Endothelial cell (in vitro differentiated cells): ENCODE results near the gene LCT. TPM values are rescaled to one million over a fixed set of nuclear protein-coding genes. Genes with fewer than 3 reads are reported as not detected.

Experiments used
- DNase-seq: peaks from one replicate; pipeline ENCODE4 v3.0.0; 2021; ENCODE audit warnings: low spot score
- H3K27ac Mint-ChIP-seq: one replicate; pipeline ENCODE4 v1.8.0; 2021; ENCODE audit warnings: mixed read lengths, inconsistent platforms; ENCODE audit not compliant: unreplicated experiment
- H3K27me3 Mint-ChIP-seq: one replicate; pipeline ENCODE4 v1.8.0; 2021; ENCODE audit warnings: mild to moderate bottlenecking, moderate library complexity, mixed read lengths, inconsistent platforms; ENCODE audit not compliant: unreplicated experiment
- H3K36me3 Mint-ChIP-seq: one replicate; pipeline ENCODE4 v1.8.0; 2021; ENCODE audit warnings: mild to moderate bottlenecking, low read depth, mixed read lengths, inconsistent platforms; ENCODE audit not compliant: unreplicated experiment
- H3K4me1 Mint-ChIP-seq: one replicate; pipeline ENCODE4 v1.8.0; 2021; ENCODE audit warnings: mild to moderate bottlenecking, mixed read lengths, inconsistent platforms; ENCODE audit not compliant: unreplicated experiment
- H3K4me3 Mint-ChIP-seq: one replicate; pipeline ENCODE4 v1.8.0; 2021; ENCODE audit warnings: mild to moderate bottlenecking, mixed read lengths, inconsistent platforms; ENCODE audit not compliant: unreplicated experiment
- H3K9me3 Mint-ChIP-seq: one replicate; pipeline ENCODE4 v1.8.0; 2021; ENCODE audit warnings: mixed read lengths, inconsistent platforms; ENCODE audit not compliant: unreplicated experiment
- total RNA-seq: library from RNA; stranded (reverse); fragmentation: NEBNext Ultra II Directional; extraction: Animal tissue kit (Norgen Biotek cat#: 25700); gene quantifications from one replicate; pipeline ENCODE4 v1.2.1, GENCODE V29; 2021; ENCODE audit not compliant: unreplicated experiment
- TF ChIP-seq, protein P1 (sequence below): fragments of 200-600 bp; sonication (generic); IDR thresholded peaks from one replicate; pipeline ENCODE4 v1.5.0; 2021; ENCODE audit warnings: antibody characterized with exemption; ENCODE audit not compliant: unreplicated experiment

Gene LCT
- total RNA-seq, 1 donor from 2014 or later = 0.13 TPM

DNA sequence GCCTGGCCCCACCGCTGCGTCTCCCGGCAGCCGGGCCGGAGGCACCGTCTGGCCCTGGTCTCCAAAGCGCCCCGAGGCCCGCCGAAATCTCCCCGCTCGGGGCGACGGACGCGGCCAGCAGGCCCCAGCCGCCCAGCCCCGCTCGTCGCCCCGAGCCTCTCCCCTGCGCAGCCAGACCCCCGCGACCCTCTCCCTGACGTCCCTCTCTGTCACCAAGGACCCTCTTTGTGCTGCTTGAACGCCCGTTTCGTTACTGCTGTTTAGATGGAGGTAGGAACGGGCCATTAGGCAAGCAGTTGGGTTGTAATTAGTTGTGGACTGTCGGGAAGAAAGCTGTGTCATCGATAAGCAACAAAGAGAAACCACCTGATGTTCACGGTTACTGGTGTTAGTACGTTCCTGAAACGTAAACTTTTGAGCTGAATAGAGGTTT is 94.6 kb downstream of the LCT start:
- no peak for DNase-seq
- Mint-ChIP-seq H3K4me1 (peaks cover 30% of the 10 kb centered on the region), H3K27ac (peak overlapping the region; percentile 96), H3K36me3 (peaks cover 15% of the 10 kb centered on the region), H3K27me3 (peaks cover 7% of the 10 kb centered on the region), H3K9me3 (no peaks in the 10 kb centered on the region), H3K4me3 (peak overlapping the region; percentile 97)
- TF ChIP-seq, protein P1, sequence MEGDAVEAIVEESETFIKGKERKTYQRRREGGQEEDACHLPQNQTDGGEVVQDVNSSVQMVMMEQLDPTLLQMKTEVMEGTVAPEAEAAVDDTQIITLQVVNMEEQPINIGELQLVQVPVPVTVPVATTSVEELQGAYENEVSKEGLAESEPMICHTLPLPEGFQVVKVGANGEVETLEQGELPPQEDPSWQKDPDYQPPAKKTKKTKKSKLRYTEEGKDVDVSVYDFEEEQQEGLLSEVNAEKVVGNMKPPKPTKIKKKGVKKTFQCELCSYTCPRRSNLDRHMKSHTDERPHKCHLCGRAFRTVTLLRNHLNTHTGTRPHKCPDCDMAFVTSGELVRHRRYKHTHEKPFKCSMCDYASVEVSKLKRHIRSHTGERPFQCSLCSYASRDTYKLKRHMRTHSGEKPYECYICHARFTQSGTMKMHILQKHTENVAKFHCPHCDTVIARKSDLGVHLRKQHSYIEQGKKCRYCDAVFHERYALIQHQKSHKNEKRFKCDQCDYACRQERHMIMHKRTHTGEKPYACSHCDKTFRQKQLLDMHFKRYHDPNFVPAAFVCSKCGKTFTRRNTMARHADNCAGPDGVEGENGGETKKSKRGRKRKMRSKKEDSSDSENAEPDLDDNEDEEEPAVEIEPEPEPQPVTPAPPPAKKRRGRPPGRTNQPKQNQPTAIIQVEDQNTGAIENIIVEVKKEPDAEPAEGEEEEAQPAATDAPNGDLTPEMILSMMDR = no peak

DNA sequence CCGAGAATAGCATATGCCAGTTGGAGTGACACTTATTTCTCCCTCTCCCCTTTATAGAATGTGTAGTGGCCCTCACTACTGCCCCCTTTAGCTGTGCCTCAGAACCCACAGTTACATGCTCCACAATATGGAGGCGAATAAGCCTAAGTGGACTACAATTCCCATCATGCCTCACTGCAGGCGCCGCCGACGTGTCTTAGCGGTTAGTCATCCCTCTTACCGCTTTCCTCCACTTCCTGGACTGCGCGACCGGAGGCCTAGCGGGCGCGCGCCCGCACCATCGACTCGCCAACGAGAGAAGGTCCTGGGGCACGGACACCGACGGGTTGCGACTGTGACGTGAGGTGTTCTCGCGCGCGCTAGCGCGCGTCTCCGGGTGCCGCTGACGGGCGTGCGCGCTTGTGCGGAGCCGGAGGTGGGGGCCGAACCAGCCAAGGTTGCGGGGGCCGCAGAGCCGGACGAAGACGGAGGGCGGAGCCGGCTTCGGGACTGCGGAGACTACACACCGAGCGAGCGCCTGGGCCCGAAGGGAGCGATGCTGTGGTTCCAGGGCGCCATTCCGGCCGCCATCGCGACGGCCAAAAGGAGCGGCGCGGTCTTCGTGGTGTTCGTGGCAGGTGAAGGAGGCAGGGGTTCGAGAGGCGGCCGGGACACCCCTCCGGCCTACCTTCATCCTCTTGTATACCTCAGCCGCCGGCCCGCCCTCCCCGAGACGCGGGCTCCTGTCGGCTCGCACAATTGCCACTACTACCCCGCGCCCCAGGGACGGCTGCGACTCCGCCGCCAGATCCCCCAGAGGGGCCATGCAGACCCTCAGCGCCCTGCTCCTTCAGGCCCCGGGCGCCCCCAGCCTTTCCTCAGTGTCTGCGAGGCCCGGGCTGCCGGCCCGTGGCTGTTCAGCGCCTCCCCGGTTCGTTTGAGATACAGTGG is 95.3 kb downstream of the LCT start, which contains the start of gene UBXN4:
TSS of gene UBXN4 (plus strand) at position 461 of the 930 bp plus-strand sequence. CDS start at position 536, 75 bp downstream.
- Mint-ChIP-seq H3K36me3 (peaks cover 14% of the 10 kb centered on the region), H3K27ac (peak within 1 kb of the TSS; percentile 96), H3K4me3 (peak within 1 kb of the TSS; percentile 97), H3K9me3 (no peaks in the 10 kb centered on the region), H3K4me1 (peaks cover 27% of the 10 kb centered on the region), H3K27me3 (peaks cover 7% of the 10 kb centered on the region)
- TF ChIP-seq, protein P1 = peak; percentile 58
- DNase-seq = peak; percentile 94

DNA sequence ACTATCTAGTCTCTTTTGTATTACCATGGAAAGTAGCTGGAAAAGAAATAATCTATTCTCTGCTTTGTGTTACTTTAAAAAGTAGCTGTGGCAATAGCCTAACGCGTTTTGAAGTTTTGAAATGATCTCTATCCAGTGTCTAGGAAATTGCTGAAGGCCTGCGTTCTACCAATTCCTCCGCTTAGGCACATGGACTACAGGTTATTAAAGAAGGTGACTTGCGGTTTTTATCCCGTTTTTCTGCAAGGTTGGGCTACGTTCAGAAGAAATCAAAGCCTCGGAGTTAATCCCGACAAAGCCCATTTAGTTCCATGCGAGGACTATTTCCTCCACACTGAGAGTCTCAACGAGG is 96.0 kb downstream of the LCT start:
- peaks cover 7% of the 10 kb centered on the region for H3K36me3 Mint-ChIP-seq

DNA sequence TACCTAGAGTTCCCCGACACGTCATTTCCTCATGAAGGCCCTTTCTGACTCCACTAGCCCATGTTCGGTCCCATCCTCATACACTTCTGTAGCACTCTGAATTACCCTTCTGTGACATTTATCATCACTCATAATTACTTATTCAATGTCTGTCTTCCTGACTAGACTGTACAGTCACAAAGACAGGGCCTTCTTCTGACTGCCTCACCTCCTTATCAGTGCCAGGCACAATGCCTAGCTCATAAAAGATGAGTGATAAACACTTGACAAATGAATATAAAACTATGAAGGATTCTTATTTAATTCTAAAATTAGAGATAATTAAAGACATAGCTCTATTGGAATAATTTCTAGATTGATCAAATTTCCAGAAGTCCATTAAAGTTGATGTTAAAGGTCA is 96.8 kb downstream of the LCT start:
- peaks cover 7% of the 10 kb centered on the region for H3K36me3 Mint-ChIP-seq
- no peaks in the 10 kb centered on the region for H3K9me3 Mint-ChIP-seq
- no peak for DNase-seq
- H3K4me1 Mint-ChIP-seq = peaks cover 18% of the 10 kb centered on the region
- peaks cover 7% of the 10 kb centered on the region for H3K27me3 Mint-ChIP-seq
- H3K27ac Mint-ChIP-seq = no peak overlapping the region
- TF ChIP-seq, protein P1 = no peak
- H3K4me3 Mint-ChIP-seq = no peak overlapping the region

More for the DNA sequence above, 96.0 kb downstream of the LCT start:
- Mint-ChIP-seq H3K27ac (peak overlapping the region; percentile 77), H3K27me3 (peaks cover 7% of the 10 kb centered on the region), H3K9me3 (no peaks in the 10 kb centered on the region), H3K4me1 (peaks cover 21% of the 10 kb centered on the region), H3K4me3 (peak overlapping the region; percentile 87)
- TF ChIP-seq, protein P1 = no peak
- DNase-seq = no peak

Other genes with a start within 250 kb of the LCT start
- 101 TPM for gene UBXN4, start 95.3 kb downstream of the LCT start, total RNA-seq
- gene MCM6, start 39.3 kb upstream of the LCT start, total RNA-seq = 27.2 TPM
- 82.9 TPM for gene DARS1, start 148.4 kb upstream of the LCT start, total RNA-seq